Epithelial cell of esophagus (primary cell): ENCODE results near the gene CCDC71L.

ENCODE experiments used
- DNase-seq: peaks from one replicate; pipeline ENCODE4 v3.0.0; 2010; ENCODE audit warnings: low read depth
- H3K4me3 ChIP-seq: 2 replicates; pipeline ENCODE4 v1.5.1; 2011; ENCODE audit warnings: mild to moderate bottlenecking, low read length, control low read depth
- CTCF ChIP-seq: IDR thresholded peaks from 2 replicates; pipeline ENCODE4 v1.5.1; 2011; ENCODE audit warnings: low read depth, mild to moderate bottlenecking, low read length, control low read depth, inconsistent platforms; ENCODE audit not compliant: insufficient read depth; ENCODE audit errors: missing control alignments

The CCDC71L gene

DNA sequence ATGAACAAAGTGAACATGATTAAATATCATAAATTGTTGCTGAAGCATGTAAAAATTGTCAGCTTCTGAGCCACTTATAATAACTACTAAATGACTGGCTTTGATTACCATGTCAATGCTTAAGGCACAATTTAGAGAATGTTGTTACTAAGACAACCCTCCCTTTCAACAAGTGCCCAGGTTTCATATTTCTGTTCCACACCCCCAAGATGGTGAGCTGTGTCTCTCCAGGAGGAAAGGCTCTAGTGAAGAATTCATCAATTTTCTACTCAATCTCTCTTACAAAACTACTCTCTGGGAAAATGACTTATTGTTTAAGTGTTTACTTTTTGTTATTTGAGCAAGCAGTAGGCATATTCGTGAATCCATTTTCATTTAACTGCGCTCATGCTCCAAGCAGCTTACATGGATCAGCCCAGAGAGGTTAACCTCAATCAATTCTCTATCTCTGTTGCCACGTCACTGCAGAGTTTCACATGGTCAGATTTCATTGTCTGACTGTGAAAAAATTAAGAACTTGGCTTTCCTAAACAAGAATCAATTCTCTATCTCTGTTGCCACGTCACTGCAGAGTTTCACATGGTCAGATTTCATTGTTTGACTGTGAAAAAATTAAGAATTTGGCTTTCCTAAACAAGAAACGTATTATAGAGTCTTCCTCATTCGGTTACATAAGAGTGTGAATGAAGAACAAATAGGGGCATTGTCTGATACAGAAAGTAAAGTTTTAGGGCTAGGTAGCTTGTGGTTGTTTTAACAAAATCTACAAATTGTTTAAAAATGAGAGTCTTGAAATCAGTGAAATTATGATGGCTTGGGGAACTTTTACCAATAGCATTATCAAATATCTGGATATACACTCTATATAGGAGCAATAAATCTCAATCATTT lies 49.7 kb downstream of the CCDC71L start:
- no peak overlapping the region for H3K4me3 ChIP-seq
- TF ChIP-seq CTCF = no peak
- DNase-seq = peak; percentile 40

DNA sequence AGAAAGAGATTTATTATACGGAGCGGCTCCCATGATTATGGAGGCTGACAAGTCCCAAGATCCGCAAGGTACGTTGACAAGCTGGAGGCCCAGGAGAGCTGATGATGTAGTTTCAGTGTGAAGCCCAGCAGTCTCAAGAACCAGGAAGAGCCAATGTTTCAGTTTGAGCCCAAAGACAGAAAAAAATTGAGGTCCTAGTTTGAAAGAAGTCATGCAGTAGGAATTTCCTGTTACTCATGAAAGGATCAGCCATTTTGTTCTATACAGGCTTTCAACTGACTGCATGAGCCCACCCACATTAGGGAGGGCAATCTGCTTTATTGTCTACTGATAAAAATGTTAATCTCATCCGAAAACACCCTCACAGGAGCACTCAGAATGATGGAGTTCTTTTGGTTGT lies 51.5 kb downstream of the CCDC71L start:
- DNase-seq = peak; percentile 61
- no peak overlapping the region for H3K4me3 ChIP-seq
- no peak for TF ChIP-seq CTCF

- H3K4me3 ChIP-seq = no peak overlapping the region
These were observed 52.3 kb downstream of the CCDC71L start for GRCh38 chr7:106608661-106609060.

More at GRCh38 chr7:106608661-106609060, 52.3 kb downstream of the CCDC71L start:
- DNase-seq = no peak
- no peak for TF ChIP-seq CTCF
